Measurements from ENCODE around the gene CLDN8. TPM values are rescaled to one million over a fixed set of nuclear protein-coding genes. Genes with fewer than 3 reads are reported as not detected.

Gene CLDN8
- total and polyA plus RNA-seq, 9 of the 15 experiments (the other 6 are each of a cell fraction or from before 2014, with no cell fraction given) = not detected

DNA sequence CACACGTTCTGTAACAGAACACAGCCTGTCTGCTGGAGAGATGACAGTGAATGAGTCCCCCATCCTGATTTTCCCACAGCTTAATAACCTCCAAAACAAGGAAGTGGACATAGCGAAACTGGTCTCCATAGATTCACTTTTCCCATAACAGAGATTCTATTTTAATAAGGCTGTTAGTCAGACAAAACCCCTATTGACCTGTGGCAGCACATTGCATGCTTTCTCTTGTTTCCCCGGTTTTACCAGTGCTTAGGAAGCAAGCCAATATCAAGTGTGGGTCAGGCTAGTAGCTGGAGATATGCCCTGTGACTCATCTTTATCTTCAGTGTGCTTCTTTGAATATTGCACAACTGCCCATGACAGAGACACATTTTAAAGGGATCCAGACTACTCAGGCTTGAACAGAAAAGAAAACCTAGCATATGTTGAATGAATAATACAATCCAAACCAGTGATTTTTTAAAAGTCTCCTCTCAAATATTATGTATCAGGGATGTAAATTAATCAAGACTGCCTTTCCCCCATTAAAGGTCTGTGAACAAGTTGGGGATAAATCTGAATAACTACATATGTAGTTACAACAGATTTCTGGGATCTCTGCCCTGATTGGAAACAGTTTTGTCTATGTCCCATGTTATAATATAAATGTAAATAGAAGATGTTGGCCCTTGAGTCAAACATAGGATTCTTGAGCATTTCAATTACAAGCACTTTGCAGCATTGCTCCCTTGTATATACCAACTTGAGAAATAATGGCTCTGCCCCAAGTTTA, 11.9 kb upstream of the CLDN8 start (continued):
- TF ChIP-seq NR4A1 (CRISPR knock-in tag; IDR thresholded peaks at IDR 0.05) = no peak
- no peak for TF ChIP-seq NR4A1 (tag; IDR thresholded peaks at IDR 0.05)
- no peak for TF ChIP-seq ETS2 (tag; IDR thresholded peaks at IDR 0.05; ENCODE audit: borderline replicate concordance, poor library complexity, severe bottlenecking)
- no peak for TF ChIP-seq NR2C1 (IDR thresholded peaks at IDR 0.05)
- no peak for TF ChIP-seq NR2C1 (tag; IDR thresholded peaks at IDR 0.05)
- TF ChIP-seq POLR2B (IDR thresholded peaks at IDR 0.05; ENCODE audit: low read depth, partially characterized antibody) = no peak
- no peak for TF ChIP-seq STAG1 (CRISPR knock-in tag; IDR thresholded peaks at IDR 0.05; ENCODE audit: borderline replicate concordance)
- TF ChIP-seq HNRNPL (IDR thresholded peaks at IDR 0.05; ENCODE audit: low read depth, low read length) = no peak
- TF ChIP-seq HMGN3 (IDR thresholded peaks at IDR 0.05; ENCODE audit: borderline replicate concordance, extremely low read depth, insufficient read length, low read depth, low read length) = no peak
- no peak for TF ChIP-seq ILK (tag; IDR thresholded peaks at IDR 0.05; ENCODE audit: borderline replicate concordance, low read depth)
- TF ChIP-seq ZNF174 (CRISPR knock-in tag; IDR thresholded peaks at IDR 0.05) = no peak
- peak; percentile 46 for TF ChIP-seq FOS (IDR thresholded peaks at IDR 0.05; ENCODE audit: extremely low read depth, insufficient read length)
- TF ChIP-seq SIRT6 (IDR thresholded peaks at IDR 0.05; ENCODE audit: low read depth, low read length) = no peak
- no peak for TF ChIP-seq GABPB1 (CRISPR knock-in tag; IDR thresholded peaks at IDR 0.05)
- no peak for TF ChIP-seq KDM5B (IDR thresholded peaks at IDR 0.05; ENCODE audit: insufficient replicate concordance, low read depth, low read length)
- no peak for TF ChIP-seq MYBL2 (IDR thresholded peaks at IDR 0.05; ENCODE audit: low read depth)
- no peak for TF ChIP-seq MYBL2 (CRISPR knock-in tag; IDR thresholded peaks at IDR 0.05; ENCODE audit: borderline replicate concordance)
- TF ChIP-seq ZNF77 (CRISPR knock-in tag; IDR thresholded peaks at IDR 0.05) = no peak
- TF ChIP-seq ZNF232 (CRISPR knock-in tag; IDR thresholded peaks at IDR 0.05) = no peak
- TF ChIP-seq, protein P1, sequence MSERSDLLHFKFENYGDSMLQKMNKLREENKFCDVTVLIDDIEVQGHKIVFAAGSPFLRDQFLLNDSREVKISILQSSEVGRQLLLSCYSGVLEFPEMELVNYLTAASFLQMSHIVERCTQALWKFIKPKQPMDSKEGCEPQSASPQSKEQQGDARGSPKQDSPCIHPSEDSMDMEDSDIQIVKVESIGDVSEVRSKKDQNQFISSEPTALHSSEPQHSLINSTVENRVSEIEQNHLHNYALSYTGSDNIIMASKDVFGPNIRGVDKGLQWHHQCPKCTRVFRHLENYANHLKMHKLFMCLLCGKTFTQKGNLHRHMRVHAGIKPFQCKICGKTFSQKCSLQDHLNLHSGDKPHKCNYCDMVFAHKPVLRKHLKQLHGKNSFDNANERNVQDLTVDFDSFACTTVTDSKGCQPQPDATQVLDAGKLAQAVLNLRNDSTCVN (CRISPR knock-in tag; IDR thresholded peaks at IDR 0.05) = no peak
- TF ChIP-seq RAD51 (IDR thresholded peaks at IDR 0.05; ENCODE audit: borderline replicate concordance, low read depth) = no peak
- TF ChIP-seq ZSCAN29 (IDR thresholded peaks at IDR 0.05) = no peak
- TF ChIP-seq NFIC (IDR thresholded peaks at IDR 0.05) = peak; percentile 75
